HepG2 (cell line): ENCODE data around the gene STUB1. TPM values are rescaled to one million over a fixed set of nuclear protein-coding genes. Genes with fewer than 3 reads are reported as not detected.
A peak's percentile ranks its signal among the peaks of the same experiment; 100 is the strongest.

Source experiments
- DPF2 ChIP-seq: sonication (generic); formaldehyde crosslinking; IDR thresholded peaks from 2 replicates; pipeline ENCODE4 v1.4.0; 2020; ENCODE audit warnings: mild to moderate bottlenecking, low read depth, missing genetic modification reagents, borderline replicate concordance
- EHMT2 ChIP-seq: fragments of 200-600 bp; sonication (generic); IDR thresholded peaks from 2 replicates; pipeline ENCODE4 v1.7.0; 2017; ENCODE audit warnings: antibody characterized with exemption, low read depth, low read length, borderline replicate concordance
- FUBP1 ChIP-seq: sonication (generic); formaldehyde crosslinking; IDR thresholded peaks from 2 replicates; pipeline ENCODE4 v1.5.1; 2020; ENCODE audit warnings: missing genetic modification reagents, mild to moderate bottlenecking, borderline replicate concordance
- HDAC2 ChIP-seq: sonication (generic); formaldehyde crosslinking; IDR thresholded peaks from 2 replicates; pipeline ENCODE4 v1.4.0; 2020; ENCODE audit warnings: missing genetic modification reagents
- HDAC6 ChIP-seq: fragments of 200-600 bp; sonication (generic); IDR thresholded peaks from 2 replicates; pipeline ENCODE4 v1.7.0; 2017; ENCODE audit warnings: mild to moderate bottlenecking, antibody characterized with exemption, low read length, low read depth
- HNRNPK ChIP-seq: fragments of 200-400 bp; formaldehyde crosslinking; IDR thresholded peaks from 2 replicates; pipeline ENCODE4 v1.6.1; 2018; ENCODE audit warnings: low read length, low read depth, moderate library complexity, mild to moderate bottlenecking; ENCODE audit not compliant: poor library complexity, severe bottlenecking
- HOXA3 ChIP-seq: sonication (generic); formaldehyde crosslinking; IDR thresholded peaks from 2 replicates; pipeline ENCODE4 v1.5.0; 2020; ENCODE audit warnings: missing genetic modification reagents
- MLXIP ChIP-seq: sonication (generic); formaldehyde crosslinking; IDR thresholded peaks from 2 replicates; pipeline ENCODE4 v1.9.0; 2021; ENCODE audit warnings: missing genetic modification reagents, borderline replicate concordance
- NR2F1 ChIP-seq, 2 experiments: fragments of 450-650 bp in 1 of 2; formaldehyde crosslinking in 1 of 2; IDR thresholded peaks; 2 replicates each; pipeline versions ENCODE4 v1.5.0 to v1.6.1; 2016 to 2020; ENCODE audit warnings: mild to moderate bottlenecking in 1 of 2, missing compliant biosample characterization in 1 of 2, missing genetic modification reagents in 1 of 2, moderate library complexity in 1 of 2
- RXRA ChIP-seq: sonication (generic); formaldehyde crosslinking; IDR thresholded peaks from 2 replicates; pipeline ENCODE4 v1.5.1; 2020; ENCODE audit warnings: missing genetic modification reagents
- SETDB1 ChIP-seq: sonication (generic); formaldehyde crosslinking; IDR thresholded peaks from 2 replicates; pipeline ENCODE4 v1.5.1; 2020; ENCODE audit warnings: missing genetic modification reagents, mild to moderate bottlenecking, borderline replicate concordance
- SP1 ChIP-seq, 2 experiments: fragments of 450-650 bp in 1 of 2; sonication (generic) in 1 of 2; formaldehyde crosslinking in 1 of 2; IDR thresholded peaks; 2 replicates each; pipeline versions ENCODE4 v1.4.0 to v1.6.1; 2016 to 2020; ENCODE audit warnings: missing genetic modification reagents in 1 of 2
- SRSF4 ChIP-seq: fragments of 200-400 bp; formaldehyde crosslinking; IDR thresholded peaks from one replicate; pipeline ENCODE4 v1.6.1; 2018; ENCODE audit warnings: mild to moderate bottlenecking, low read depth, low read length, moderate library complexity; ENCODE audit not compliant: poor library complexity, severe bottlenecking
- TAF15 ChIP-seq: fragments of 200-400 bp; formaldehyde crosslinking; IDR thresholded peaks from one replicate; pipeline ENCODE4 v1.6.1; 2018; ENCODE audit warnings: mild to moderate bottlenecking, low read depth, low read length; ENCODE audit not compliant: poor library complexity, severe bottlenecking
- TEAD3 ChIP-seq: optimal IDR thresholded peaks from 2 replicates; pipeline ENCODE3; 2016; ENCODE audit warnings: borderline replicate concordance
- TRAFD1 ChIP-seq: sonication (generic); formaldehyde crosslinking; IDR thresholded peaks from 2 replicates; pipeline ENCODE4 v1.5.1; 2020; ENCODE audit warnings: missing genetic modification reagents, mild to moderate bottlenecking, borderline replicate concordance
- ZMYM3 ChIP-seq: sonication (generic); formaldehyde crosslinking; IDR thresholded peaks from 2 replicates; pipeline ENCODE4 v1.5.1; 2020; ENCODE audit warnings: mild to moderate bottlenecking, missing genetic modification reagents
- ZMYM4 ChIP-seq: sonication (generic); formaldehyde crosslinking; IDR thresholded peaks from 2 replicates; pipeline ENCODE4 v1.8.1; 2023; ENCODE audit warnings: mild to moderate bottlenecking, missing genetic modification reagents
- ZNF253 ChIP-seq: sonication (generic); formaldehyde crosslinking; IDR thresholded peaks from 2 replicates; pipeline ENCODE4 v1.8.0; 2022; ENCODE audit warnings: mild to moderate bottlenecking, missing genetic modification reagents, borderline replicate concordance
- ZNF30 ChIP-seq: sonication (generic); formaldehyde crosslinking; IDR thresholded peaks from 2 replicates; pipeline ENCODE4 v1.5.0; 2020; ENCODE audit warnings: mild to moderate bottlenecking, missing genetic modification reagents
- ZNF883 ChIP-seq: sonication (generic); formaldehyde crosslinking; IDR thresholded peaks from 2 replicates; pipeline ENCODE4 v1.5.1; 2020; ENCODE audit warnings: mild to moderate bottlenecking, missing genetic modification reagents; ENCODE audit errors: not compliant biosample characterization
- polyA plus RNA-seq, 8 experiments: library from polyadenylated mRNA; depleted of rRNA in 3 of 8; stranded (reverse) in 7 of 8; unstranded in 1 of 8; fragments of >200 nt; fragmentation: Illumina TruSeq in 4 of 8; extraction: Trizol in 4 of 8; gene quantifications; 2 replicates each; pipeline versions ENCODE4 v1.2.1 to v1.2.3, GENCODE V29; 2011 to 2016; ENCODE audit warnings: low read depth in 4 of 8, missing spikeins in 1 of 8, mixed read lengths in 1 of 8; ENCODE audit not compliant: insufficient read depth in 1 of 8
- total RNA-seq, 5 experiments: library from RNA; depleted of rRNA; stranded (reverse); fragments of >200 nt; fragmentation: Illumina TruSeq; extraction: Trizol; gene quantifications; 2 replicates each; pipeline ENCODE4 v1.2.3, GENCODE V29; 2016; ENCODE audit warnings: low read depth in 1 of 5

STUB1 gene
- total and polyA plus RNA-seq, 2 of the 13 experiments (the other 11 are each of a cell fraction or from before 2014, with no cell fraction given) = 52.9 to 78.2 TPM

GRCh38 chr16:679814-680624 is at the start of gene STUB1 (continued):
- TF ChIP-seq FUBP1 (no peak), MLXIP (0 out of 2 replicates have a peak, but pooled peaks have one; percentile 34), NR2F1 (CRISPR knock-in tag; IDR thresholded peaks at IDR 0.05) (no peak), TRAFD1 (CRISPR knock-in tag) (no peak), DPF2 (no peak), SETDB1 (CRISPR knock-in tag) (no peak), ZNF30 (CRISPR knock-in tag) (no peak), ZMYM4 (CRISPR knock-in tag) (peak; percentile 3; the same call in 1 of the 2 replicates), RXRA (CRISPR knock-in tag) (no peak), SRSF4 (no peak), EHMT2 (no peak), HOXA3 (CRISPR knock-in tag) (peak; percentile 39; the same call in 1 of the 2 replicates), SP1 (IDR thresholded peaks at IDR 0.05) (no peak), SP1 (CRISPR knock-in tag; IDR thresholded peaks at IDR 0.05) (0 out of 2 replicates have a peak, but pooled peaks have one; percentile 35), ZNF883 (CRISPR knock-in tag) (peak; percentile 2), HDAC6 (no peak), HDAC2 (CRISPR knock-in tag) (0 out of 2 replicates have a peak, but pooled peaks have one; percentile 18), TAF15 (no peak), ZMYM3 (CRISPR knock-in tag) (no peak), HNRNPK (no peak), ZNF253 (CRISPR knock-in tag) (no peak), TEAD3 (CRISPR knock-in tag) (no peak)
